Mesendoderm (in vitro differentiated cells): ENCODE results near the gene SPOCK3.

Experiments used
- DNase-seq: peaks from one replicate; pipeline ENCODE4 v3.0.0; 2013
- H2AK5ac ChIP-seq: 2 replicates; pipeline ENCODE4 v1.6.1; 2013; ENCODE audit warnings: low read length, inconsistent platforms
- H2BK120ac ChIP-seq: 2 replicates; pipeline ENCODE4 v1.6.1; 2013; ENCODE audit warnings: low read depth, mild to moderate bottlenecking, low read length, moderate library complexity, mixed read lengths
- H2BK15ac ChIP-seq: replicated peaks from 2 replicates; pipeline ENCODE4 v1.6.1; 2013; ENCODE audit warnings: low read depth, mild to moderate bottlenecking, moderate library complexity
- H2BK5ac ChIP-seq: 2 replicates; pipeline ENCODE4 v1.6.1; 2013; ENCODE audit warnings: low read length, inconsistent platforms
- H3K18ac ChIP-seq: 2 replicates; pipeline ENCODE4 v1.6.1; 2013; ENCODE audit warnings: mild to moderate bottlenecking, low read length, mixed read lengths
- H3K23ac ChIP-seq: one replicate; pipeline ENCODE4 v1.6.1; 2013; ENCODE audit warnings: low read length
- H3K27ac ChIP-seq: 2 replicates; pipeline ENCODE4 v1.5.1; 2013; ENCODE audit warnings: low read depth, mild to moderate bottlenecking, inconsistent platforms, low read length, moderate library complexity
- H3K27me3 ChIP-seq: 2 replicates; pipeline ENCODE4 v1.6.1; 2013; ENCODE audit warnings: low read length, control low read depth, mild to moderate bottlenecking, inconsistent platforms; ENCODE audit not compliant: insufficient read depth, poor library complexity
- H3K36me3 ChIP-seq: 2 replicates; pipeline ENCODE4 v1.6.1; 2013; ENCODE audit warnings: low read length, inconsistent platforms; ENCODE audit not compliant: control insufficient read depth, insufficient read depth
- H3K4ac ChIP-seq: one replicate; pipeline ENCODE4 v1.6.1; 2013; ENCODE audit warnings: low read depth, mild to moderate bottlenecking, low read length, moderate library complexity
- H3K4me1 ChIP-seq: 2 replicates; pipeline ENCODE4 v1.6.1; 2013; ENCODE audit warnings: low read depth, low read length, inconsistent platforms; ENCODE audit not compliant: control insufficient read depth
- H3K4me2 ChIP-seq: 2 replicates; pipeline ENCODE4 v1.6.1; 2013; ENCODE audit warnings: low read length
- H3K4me3 ChIP-seq: 2 replicates; pipeline ENCODE4 v1.5.1; 2013; ENCODE audit warnings: mild to moderate bottlenecking, low read length
- H3K56ac ChIP-seq: one replicate; pipeline ENCODE4 v1.6.1; 2013; ENCODE audit warnings: low read length
- H3K79me1 ChIP-seq: 2 replicates; pipeline ENCODE4 v1.6.1; 2013; ENCODE audit warnings: low read length, inconsistent platforms
- H3K79me2 ChIP-seq: 2 replicates; pipeline ENCODE4 v1.6.1; 2013; ENCODE audit warnings: mild to moderate bottlenecking, low read length; ENCODE audit not compliant: control insufficient read depth, insufficient read depth
- H3K9ac ChIP-seq: 2 replicates; pipeline ENCODE4 v1.6.1; 2013; ENCODE audit warnings: low read length, inconsistent platforms
- H4K5ac ChIP-seq: one replicate; pipeline ENCODE4 v1.6.1; 2013; ENCODE audit warnings: low read length
- H4K8ac ChIP-seq: one replicate; pipeline ENCODE4 v1.6.1; 2013; ENCODE audit warnings: low read depth, mild to moderate bottlenecking, control low read depth, low read length, moderate library complexity
- WGBS: extraction: QIAGEN DNeasy Blood & Tissue Kit; methylation state at CpG from one replicate; pipeline ENCODE4 v1.1.7; 2013; ENCODE audit warnings: low lambda C conversion rate, missing lambda C conversion rate; ENCODE audit not compliant: insufficient coverage; ENCODE audit errors: extremely low coverage; 5-methylcytosine and 5-hydroxymethylcytosine counted together

SPOCK3 gene

GRCh38 chr4:166994686-166995085 lies 239.6 kb downstream of the SPOCK3 start:
- H4K8ac ChIP-seq = no peak overlapping the region

GRCh38 chr4:166991006-166991561 lies 243.2 kb downstream of the SPOCK3 start:
- H3K27ac ChIP-seq = no peak overlapping the region
- no peak overlapping the region for H3K56ac ChIP-seq
- no peaks in the 10 kb centered on the region for H3K4me1 ChIP-seq
- H2BK15ac ChIP-seq = no peak overlapping the region
- no peak overlapping the region for H4K8ac ChIP-seq
- DNase-seq = no peak
- H3K4me2 ChIP-seq = no peak overlapping the region
- no peaks in the 10 kb centered on the region for H3K36me3 ChIP-seq
- H2BK120ac ChIP-seq = no peak overlapping the region
- WGBS = no CpG with 5 or more reads among the region's 3 CpGs
- no peaks in the 10 kb centered on the region for H3K27me3 ChIP-seq
- no peak overlapping the region for H2AK5ac ChIP-seq
- no peak overlapping the region for H2BK5ac ChIP-seq
- H4K5ac ChIP-seq = no peak overlapping the region
- no peaks in the 10 kb centered on the region for H3K79me2 ChIP-seq
- H3K23ac ChIP-seq = no peak overlapping the region
- H3K4me3 ChIP-seq = no peak overlapping the region
- no peak overlapping the region for H3K18ac ChIP-seq
- no peak overlapping the region for H3K4ac ChIP-seq
- no peak overlapping the region for H3K9ac ChIP-seq
- no peaks in the 10 kb centered on the region for H3K79me1 ChIP-seq

More at GRCh38 chr4:166994686-166995085, 239.6 kb downstream of the SPOCK3 start:
- no peak for DNase-seq
- H3K4ac ChIP-seq = no peak overlapping the region
- no peaks in the 10 kb centered on the region for H3K79me1 ChIP-seq
- H3K36me3 ChIP-seq = no peaks in the 10 kb centered on the region
- H3K56ac ChIP-seq = no peak overlapping the region
- H3K18ac ChIP-seq = no peak overlapping the region
- no peak overlapping the region for H4K5ac ChIP-seq
- no peaks in the 10 kb centered on the region for H3K4me1 ChIP-seq
- no peak overlapping the region for H2AK5ac ChIP-seq
- no peak overlapping the region for H3K4me3 ChIP-seq
- H3K27ac ChIP-seq = no peak overlapping the region
- H2BK15ac ChIP-seq = no peak overlapping the region
- no peak overlapping the region for H2BK5ac ChIP-seq
- H3K27me3 ChIP-seq = no peaks in the 10 kb centered on the region
- no peaks in the 10 kb centered on the region for H3K79me2 ChIP-seq
- H3K9ac ChIP-seq = no peak overlapping the region
- H2BK120ac ChIP-seq = no peak overlapping the region
- H3K4me2 ChIP-seq = no peak overlapping the region
- no peak overlapping the region for H3K23ac ChIP-seq

GRCh38 chr4:166989886-166990285 lies 244.4 kb downstream of the SPOCK3 start:
- Histone ChIP-seq H3K9ac (no peak overlapping the region), H3K4me3 (no peak overlapping the region), H3K56ac (no peak overlapping the region), H3K79me2 (no peaks in the 10 kb centered on the region), H4K5ac (no peak overlapping the region), H2BK15ac (no peak overlapping the region), H2AK5ac (no peak overlapping the region), H3K4me1 (no peaks in the 10 kb centered on the region), H3K4ac (no peak overlapping the region), H3K23ac (no peak overlapping the region), H2BK5ac (no peak overlapping the region), H3K27ac (no peak overlapping the region), H3K18ac (no peak overlapping the region), H2BK120ac (no peak overlapping the region), H3K27me3 (no peaks in the 10 kb centered on the region), H4K8ac (no peak overlapping the region), H3K36me3 (no peaks in the 10 kb centered on the region), H3K4me2 (no peak overlapping the region), H3K79me1 (no peaks in the 10 kb centered on the region)
- DNase-seq = no peak
- WGBS = no CpG with 5 or more reads among the region's 1 CpG

GRCh38 chr4:166987026-166987425 lies 247.3 kb downstream of the SPOCK3 start:
- WGBS = no CpG with 5 or more reads among the region's 1 CpG

GRCh38 chr4:166981847-166982246 lies 252.4 kb downstream of the SPOCK3 start:
- H2AK5ac ChIP-seq = no peak overlapping the region
- no peak overlapping the region for H3K9ac ChIP-seq
- no peaks in the 10 kb centered on the region for H3K79me1 ChIP-seq
- H3K4me2 ChIP-seq = no peak overlapping the region
- no peak overlapping the region for H4K8ac ChIP-seq
- no peaks in the 10 kb centered on the region for H3K36me3 ChIP-seq
- H2BK120ac ChIP-seq = no peak overlapping the region
- no peaks in the 10 kb centered on the region for H3K79me2 ChIP-seq
- no peak overlapping the region for H3K4me3 ChIP-seq
- WGBS = no CpG with 5 or more reads among the region's 5 CpGs
- H3K27ac ChIP-seq = no peak overlapping the region
- no peaks in the 10 kb centered on the region for H3K4me1 ChIP-seq
- no peak overlapping the region for H3K23ac ChIP-seq
- DNase-seq = no peak
- H4K5ac ChIP-seq = no peak overlapping the region
- no peaks in the 10 kb centered on the region for H3K27me3 ChIP-seq
- H3K18ac ChIP-seq = no peak overlapping the region
- H3K56ac ChIP-seq = no peak overlapping the region
- H3K4ac ChIP-seq = no peak overlapping the region
- no peak overlapping the region for H2BK15ac ChIP-seq
- H2BK5ac ChIP-seq = no peak overlapping the region

More at GRCh38 chr4:166987026-166987425, 247.3 kb downstream of the SPOCK3 start:
- H3K9ac ChIP-seq = no peak overlapping the region
- H3K18ac ChIP-seq = no peak overlapping the region
- no peaks in the 10 kb centered on the region for H3K79me1 ChIP-seq
- no peak overlapping the region for H3K27ac ChIP-seq
- no peak for DNase-seq
- no peak overlapping the region for H2BK120ac ChIP-seq
- no peak overlapping the region for H4K8ac ChIP-seq
- no peak overlapping the region for H3K4me2 ChIP-seq
- no peak overlapping the region for H3K23ac ChIP-seq
- no peak overlapping the region for H2BK5ac ChIP-seq
- no peak overlapping the region for H2AK5ac ChIP-seq
- H3K36me3 ChIP-seq = no peaks in the 10 kb centered on the region
- H3K4ac ChIP-seq = no peak overlapping the region
- no peak overlapping the region for H3K56ac ChIP-seq
- H3K4me1 ChIP-seq = no peaks in the 10 kb centered on the region
- H4K5ac ChIP-seq = no peak overlapping the region
- H3K79me2 ChIP-seq = no peaks in the 10 kb centered on the region
- no peak overlapping the region for H3K4me3 ChIP-seq
- H3K27me3 ChIP-seq = no peaks in the 10 kb centered on the region
- H2BK15ac ChIP-seq = no peak overlapping the region

- no peak overlapping the region for H3K9ac ChIP-seq
- no peaks in the 10 kb centered on the region for H3K27me3 ChIP-seq
- H4K8ac ChIP-seq = no peak overlapping the region
- H2AK5ac ChIP-seq = no peak overlapping the region
- H2BK15ac ChIP-seq = no peak overlapping the region
- no peak overlapping the region for H2BK5ac ChIP-seq
- WGBS = no CpG with 5 or more reads among the region's 3 CpGs
- no peak overlapping the region for H3K27ac ChIP-seq
- H3K56ac ChIP-seq = no peak overlapping the region
- no peak for DNase-seq
- H3K79me2 ChIP-seq = no peaks in the 10 kb centered on the region
- H3K4me2 ChIP-seq = no peak overlapping the region
- no peak overlapping the region for H2BK120ac ChIP-seq
- no peak overlapping the region for H3K18ac ChIP-seq
- H3K4ac ChIP-seq = no peak overlapping the region
- no peaks in the 10 kb centered on the region for H3K4me1 ChIP-seq
- no peak overlapping the region for H3K23ac ChIP-seq
- H3K79me1 ChIP-seq = no peaks in the 10 kb centered on the region
- H3K4me3 ChIP-seq = no peak overlapping the region
- H4K5ac ChIP-seq = no peak overlapping the region
- H3K36me3 ChIP-seq = no peaks in the 10 kb centered on the region
Measured at GRCh38 chr4:166980419-166980818, 253.9 kb downstream of the SPOCK3 start.
